ENCODE data around the gene ACOT7. TPM values are rescaled to one million over a fixed set of nuclear protein-coding genes. Genes with fewer than 3 reads are reported as not detected.

The ACOT7 gene
- 57.8 to 83.1 TPM (median 78.4 TPM) in 5 replicates for total RNA-seq (2022; extraction: Qiagen RNA extraction)

GRCh38 chr1:6393400-6394187 is at the start of gene ACOT7:
ACOT7 (minus strand) TSS chr1:6393767; CDS start chr1:6393399, 368 bp downstream.

DNA sequence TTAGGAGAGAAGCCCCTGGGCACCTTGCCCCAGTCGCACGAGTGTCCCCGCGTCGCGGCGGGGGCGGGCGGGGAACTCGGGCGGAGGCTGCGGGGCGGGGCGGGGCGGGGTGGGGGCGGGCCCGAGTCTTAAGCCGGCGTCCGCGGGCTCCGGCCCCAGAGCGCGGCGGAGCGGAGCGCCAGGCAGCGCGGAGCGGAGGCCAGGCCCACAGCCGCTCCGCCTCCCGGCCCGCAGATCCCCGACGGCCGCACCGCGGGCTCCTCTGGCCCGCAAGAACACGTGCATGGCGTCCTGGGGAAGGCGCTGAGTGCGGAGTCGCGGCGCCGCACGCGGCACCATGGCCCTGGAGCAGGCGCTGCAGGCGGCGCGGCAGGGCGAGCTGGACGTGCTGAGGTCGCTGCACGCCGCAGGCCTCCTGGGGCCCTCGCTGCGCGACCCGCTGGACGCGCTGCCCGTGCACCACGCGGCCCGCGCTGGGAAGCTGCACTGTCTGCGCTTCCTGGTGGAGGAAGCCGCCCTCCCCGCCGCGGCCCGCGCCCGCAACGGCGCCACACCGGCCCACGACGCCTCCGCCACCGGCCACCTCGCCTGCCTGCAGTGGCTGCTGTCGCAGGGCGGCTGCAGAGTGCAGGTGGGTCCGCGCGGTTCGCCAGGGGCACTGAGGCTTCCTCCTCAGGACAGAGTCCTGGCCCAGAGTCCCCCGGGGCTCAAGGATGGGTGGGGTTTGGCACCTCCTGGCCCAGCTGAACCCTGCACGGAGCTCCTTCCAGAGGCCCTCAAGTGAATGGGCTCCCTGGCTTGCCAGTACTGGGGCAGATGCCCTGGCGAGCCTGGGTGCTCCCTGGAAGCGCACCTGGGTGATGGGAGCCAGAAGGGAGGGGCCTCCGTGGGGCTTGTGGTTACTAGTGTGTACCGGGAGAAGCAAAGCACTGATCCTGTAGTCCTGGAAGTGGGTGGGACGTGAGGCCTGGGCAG is 31.3 kb upstream of the ACOT7 start, which contains the start of gene ESPN:
TSS of gene ESPN (plus strand) at position 158 of the 975 bp plus-strand sequence. CDS start at position 338, 180 bp downstream.

GRCh38 chr1:6419804-6420453 is 26.4 kb upstream of the ACOT7 start, which contains the start of gene HES2:
HES2 (minus strand) TSS chr1:6419919; CDS start chr1:6419820, 99 bp downstream.

DNA sequence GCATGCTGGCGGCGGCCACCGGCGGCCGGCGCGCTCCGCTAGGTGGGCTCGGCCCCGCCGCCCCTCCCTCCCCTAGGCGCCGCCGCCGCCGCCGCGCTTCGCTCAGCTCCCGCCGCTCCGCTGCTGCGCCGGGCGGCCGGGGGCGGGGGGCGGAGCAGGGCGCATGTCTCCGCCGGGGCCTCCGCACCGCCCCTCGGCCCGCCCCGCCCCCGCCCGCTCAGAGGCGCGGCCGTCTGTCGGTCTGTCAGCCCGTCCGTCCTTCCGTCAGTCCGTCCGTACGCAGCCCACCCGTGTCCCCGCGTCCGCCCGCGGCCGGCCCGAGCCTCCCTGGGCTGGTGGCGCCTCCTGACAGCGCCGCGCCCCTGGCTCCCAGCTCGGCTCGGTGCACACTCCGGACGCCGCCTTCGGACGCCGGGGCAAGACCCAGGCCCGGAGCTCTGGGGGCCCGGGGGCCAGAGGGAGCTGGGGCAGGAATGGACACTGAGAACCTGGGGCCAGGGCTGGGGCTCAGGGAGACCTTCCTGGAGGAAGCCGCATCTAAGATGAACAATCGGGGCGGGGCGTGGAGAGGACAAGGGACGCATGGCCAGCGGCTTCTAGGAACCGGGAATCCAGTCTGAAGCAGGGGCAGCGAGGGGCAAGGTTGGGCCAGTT is 132.5 kb downstream of the ACOT7 start, which contains the start of gene GPR153:
TSS of gene GPR153 (minus strand) at position 138 of the 654 bp plus-strand sequence. CDS start 6,193 bp downstream, outside the sequence.

DNA sequence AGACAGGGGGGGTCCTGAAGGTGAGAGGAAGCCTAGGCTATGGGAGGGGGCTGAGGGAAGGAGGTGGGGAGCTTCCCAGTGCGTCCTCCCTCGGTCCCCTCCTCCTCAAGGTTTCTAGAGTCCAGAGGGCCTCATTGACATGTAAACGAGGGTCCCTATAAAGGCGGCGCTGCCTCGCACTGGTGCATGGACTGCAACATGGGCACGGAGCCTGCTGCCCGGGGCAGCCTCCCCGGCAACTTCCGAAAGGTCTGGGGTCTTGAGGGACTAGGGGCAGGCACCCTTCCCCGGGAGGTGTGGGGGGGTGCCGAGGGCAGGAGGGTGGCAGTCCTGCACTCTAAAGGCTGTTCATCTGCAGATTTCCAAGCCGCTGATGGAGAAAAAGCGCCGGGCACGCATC is 149.6 kb downstream of the ACOT7 start, which contains the start of gene HES3:
TSS of gene HES3 (plus strand) at position 187 of the 400 bp plus-strand sequence. CDS start at position 374, 187 bp downstream.

Other genes with a start within 250 kb of the ACOT7 start
- gene CHD5, start 213.4 kb downstream of the ACOT7 start, total RNA-seq (2022; extraction: Qiagen RNA extraction) = 0.76 to 1.3 TPM (median 0.83 TPM) in 5 replicates
- gene RPL22, start 194.2 kb downstream of the ACOT7 start, total RNA-seq (2022; extraction: Qiagen RNA extraction) = 331 to 457 TPM (median 409 TPM) in 5 replicates
- 10.8 to 21.2 TPM (median 18.4 TPM) in 5 replicates for gene RNF207, start 187.6 kb downstream of the ACOT7 start, total RNA-seq (2022; extraction: Qiagen RNA extraction)
- gene ICMT, start 157.8 kb downstream of the ACOT7 start, total RNA-seq (2022; extraction: Qiagen RNA extraction) = 52.0 to 61.1 TPM (median 55.9 TPM) in 5 replicates
- gene HES3, start 149.6 kb downstream of the ACOT7 start, total RNA-seq (2022; extraction: Qiagen RNA extraction) = not detected in 5 replicates
- 0.76 to 1.5 TPM (median 1.4 TPM) in 5 replicates for gene GPR153, start 132.7 kb downstream of the ACOT7 start, total RNA-seq (2022; extraction: Qiagen RNA extraction)
- 2.2 to 4.6 TPM (median 4.1 TPM) in 5 replicates for gene HES2, start 26.2 kb upstream of the ACOT7 start, total RNA-seq (2022; extraction: Qiagen RNA extraction)
- 0.27 to 0.89 TPM (median 0.61 TPM) in 5 replicates for gene ESPN, start 31.0 kb upstream of the ACOT7 start, total RNA-seq (2022; extraction: Qiagen RNA extraction)
- 2.4 to 3.9 TPM (median 3.5 TPM) in 5 replicates for gene TNFRSF25, start 72.4 kb upstream of the ACOT7 start, total RNA-seq (2022; extraction: Qiagen RNA extraction)
- 2.4 to 4.5 TPM (median 3.2 TPM) in 5 replicates for gene PLEKHG5, start 97.9 kb upstream of the ACOT7 start, total RNA-seq (2022; extraction: Qiagen RNA extraction)
- gene NOL9, start 160.7 kb upstream of the ACOT7 start, total RNA-seq (2022; extraction: Qiagen RNA extraction) = 3.4 to 4.8 TPM (median 3.9 TPM) in 5 replicates
- not detected in 5 replicates for gene TAS1R1, start 161.5 kb upstream of the ACOT7 start, total RNA-seq (2022; extraction: Qiagen RNA extraction)
- gene ZBTB48, start 186.2 kb upstream of the ACOT7 start, total RNA-seq (2022; extraction: Qiagen RNA extraction) = 8.5 to 16.2 TPM (median 14.0 TPM) in 5 replicates
- 17.3 to 35.2 TPM (median 27.0 TPM) in 5 replicates for gene KLHL21, start 209.1 kb upstream of the ACOT7 start, total RNA-seq (2022; extraction: Qiagen RNA extraction)
- 8.0 to 10.4 TPM (median 9.8 TPM) in 5 replicates for gene PHF13, start 220.0 kb upstream of the ACOT7 start, total RNA-seq (2022; extraction: Qiagen RNA extraction)
- gene THAP3, start 231.1 kb upstream of the ACOT7 start, total RNA-seq (2022; extraction: Qiagen RNA extraction) = 15.0 to 18.6 TPM (median 17.9 TPM) in 5 replicates